GM23338 (cell line): Measurements from ENCODE around the gene HLCS. TPM values are rescaled to one million over a fixed set of nuclear protein-coding genes. Genes with fewer than 3 reads are reported as not detected.

Source experiments
- ATAC-seq: fragments of 200-7000 bp; cut with Tn5 transposase; 3 replicates; pipeline ENCODE4 v1.9.1; 2020
- DNase-seq: peaks from one replicate; pipeline ENCODE4 v3.0.0-alpha.2; 2015; ENCODE audit warnings: low spot score
- H2AFZ ChIP-seq: fragments of 200-600 bp; sonication (generic); 2 replicates; pipeline ENCODE4 v1.8.0; 2016; ENCODE audit warnings: antibody characterized with exemption, mild to moderate bottlenecking, moderate library complexity
- H3F3A ChIP-seq: fragments of 200-600 bp; sonication (generic); replicated peaks from 2 replicates; pipeline ENCODE4 v1.8.0; 2017; ENCODE audit warnings: antibody characterized with exemption, mixed run types, low read depth
- H3K27ac ChIP-seq: fragments of 200-600 bp; sonication (generic); 2 replicates; pipeline ENCODE4 v1.6.1; 2016; ENCODE audit warnings: low read depth
- H3K27me3 ChIP-seq: fragments of 200-600 bp; sonication (generic); 2 replicates; pipeline ENCODE4 v1.8.0; 2016; ENCODE audit warnings: mild to moderate bottlenecking, mixed run types, moderate library complexity; ENCODE audit not compliant: insufficient read depth
- H3K36me3 ChIP-seq: fragments of 200-600 bp; sonication (generic); 2 replicates; pipeline ENCODE4 v1.8.0; 2016; ENCODE audit warnings: mild to moderate bottlenecking; ENCODE audit not compliant: insufficient read depth
- H3K4me1 ChIP-seq: fragments of 200-600 bp; sonication (generic); 2 replicates; pipeline ENCODE4 v1.8.0; 2016; ENCODE audit warnings: mild to moderate bottlenecking, moderate library complexity; ENCODE audit not compliant: insufficient read depth
- H3K4me2 ChIP-seq: fragments of 200-600 bp; sonication (generic); 2 replicates; pipeline ENCODE4 v1.7.1; 2017; ENCODE audit warnings: mixed run types
- H3K4me3 ChIP-seq: fragments of 200-600 bp; sonication (generic); 2 replicates; pipeline ENCODE4 v1.6.1; 2016; ENCODE audit warnings: mixed run types
- H3K79me2 ChIP-seq: fragments of 200-600 bp; sonication (generic); replicated peaks from 2 replicates; pipeline ENCODE4 v1.8.0; 2017; ENCODE audit warnings: mild to moderate bottlenecking; ENCODE audit not compliant: insufficient read depth
- H3K9me2 ChIP-seq: fragments of 200-600 bp; sonication (generic); 2 replicates; pipeline ENCODE4 v1.8.0; 2017; ENCODE audit not compliant: insufficient read depth
- H4K20me1 ChIP-seq: fragments of 200-600 bp; sonication (generic); replicated peaks from 2 replicates; pipeline ENCODE4 v1.8.0; 2017; ENCODE audit warnings: mild to moderate bottlenecking; ENCODE audit not compliant: insufficient read depth
- H3K27ac Mint-ChIP-seq: 2 replicates; pipeline ENCODE4 v1.8.0; 2020; ENCODE audit warnings: inconsistent platforms, mild to moderate bottlenecking, moderate library complexity, mixed read lengths
- H3K27me3 Mint-ChIP-seq: 3 replicates; pipeline ENCODE4 v1.8.0; 2022; ENCODE audit warnings: low read depth, mild to moderate bottlenecking, moderate library complexity, mixed read lengths, inconsistent platforms; ENCODE audit not compliant: insufficient read depth, poor library complexity
- H3K36me3 Mint-ChIP-seq: 3 replicates; pipeline ENCODE4 v1.8.0; 2021; ENCODE audit warnings: low read depth, mild to moderate bottlenecking, inconsistent platforms, moderate library complexity, mixed read lengths
- H3K4me1 Mint-ChIP-seq: 3 replicates; pipeline ENCODE4 v1.8.0; 2020; ENCODE audit warnings: mild to moderate bottlenecking, inconsistent platforms, mixed read lengths
- H3K4me3 Mint-ChIP-seq: 3 replicates; pipeline ENCODE4 v1.8.0; 2021; ENCODE audit warnings: moderate library complexity, mild to moderate bottlenecking, inconsistent platforms, mixed read lengths
- H3K9me3 Mint-ChIP-seq: 3 replicates; pipeline ENCODE4 v1.8.0; 2020; ENCODE audit warnings: moderate library complexity, mild to moderate bottlenecking, inconsistent platforms, mixed read lengths
- CREB1 ChIP-seq: fragments of 250-450 bp; sonication (Bioruptor Pico); IDR thresholded peaks from 2 replicates; pipeline ENCODE4 v1.5.0; 2020; ENCODE audit warnings: low read depth, mild to moderate bottlenecking, moderate library complexity
- EZH2 ChIP-seq: fragments of 200-600 bp; sonication (generic); IDR thresholded peaks from one replicate; pipeline ENCODE4 v1.8.0; 2017; ENCODE audit warnings: antibody characterized with exemption, mild to moderate bottlenecking, low read depth; ENCODE audit not compliant: unreplicated experiment
- EZH2phosphoT487 ChIP-seq: fragments of 200-600 bp; sonication (generic); IDR thresholded peaks from one replicate; pipeline ENCODE4 v1.8.1; 2018; ENCODE audit warnings: antibody characterized with exemption; ENCODE audit not compliant: unreplicated experiment
- JUNB ChIP-seq: IDR thresholded peaks from one replicate; pipeline ENCODE4 v1.6.1; 2016; ENCODE audit warnings: antibody characterized with exemption; ENCODE audit not compliant: unreplicated experiment
- NANOG ChIP-seq: IDR thresholded peaks from 2 replicates; pipeline ENCODE4 v1.6.1; 2016; ENCODE audit warnings: antibody characterized with exemption, borderline replicate concordance
- POLR2AphosphoS5 ChIP-seq: IDR thresholded peaks from 2 replicates; pipeline ENCODE4 v1.6.1; 2016; ENCODE audit warnings: antibody characterized with exemption, low read depth
- STAT1 ChIP-seq: IDR thresholded peaks from one replicate; pipeline ENCODE4 v1.6.1; 2016; ENCODE audit warnings: antibody characterized with exemption; ENCODE audit not compliant: unreplicated experiment
- ZNF114 ChIP-seq: fragments of 250-450 bp; sonication (Bioruptor Pico); IDR thresholded peaks from 2 replicates; pipeline ENCODE4 v1.5.0; 2020; ENCODE audit warnings: mild to moderate bottlenecking, moderate library complexity
- ZNF331 ChIP-seq: fragments of 250-450 bp; sonication (Bioruptor Pico); IDR thresholded peaks from 2 replicates; pipeline ENCODE4 v1.5.0; 2020; ENCODE audit warnings: low read depth, mild to moderate bottlenecking, moderate library complexity
- polyA plus RNA-seq: library from polyadenylated mRNA; unstranded; fragments of >200 nt; fragmentation: Nextera tagmentation; extraction: Ambion mirVana; gene quantifications from 2 replicates; pipeline ENCODE4 v1.2.1, GENCODE V29; 2016
- total RNA-seq: library from RNA; depleted of rRNA; stranded (reverse); fragments of >200 nt; shearing (Covaris generic); gene quantifications from 2 replicates; pipeline ENCODE4 v1.2.3, GENCODE V29; 2014
- TF ChIP-seq, protein P1 (sequence below): IDR thresholded peaks from 2 replicates; pipeline ENCODE4 v1.6.1; 2016; ENCODE audit warnings: antibody characterized with exemption
- TF ChIP-seq, protein P2 (sequence below): fragments of 250-450 bp; sonication (Bioruptor Pico); IDR thresholded peaks from 2 replicates; pipeline ENCODE4 v1.5.0; 2020; ENCODE audit warnings: mild to moderate bottlenecking, moderate library complexity
- TF ChIP-seq, protein P3 (sequence below): IDR thresholded peaks from one replicate; pipeline ENCODE4 v1.6.1; 2018; ENCODE audit warnings: antibody characterized with exemption; ENCODE audit not compliant: unreplicated experiment
- TF ChIP-seq, protein P4 (sequence below), 2 experiments: fragments of 200-600 bp in 1 of 2; sonication (generic) in 1 of 2; conservative IDR thresholded peaks; 2 replicates each; pipeline versions ENCODE4 v1.5.1 to v1.6.1; 2016 to 2017; ENCODE audit warnings: antibody characterized with exemption in 2 of 2, low read depth in 2 of 2, mild to moderate bottlenecking in 2 of 2, moderate library complexity in 1 of 2

The HLCS gene
- total and polyA plus RNA-seq, 2 experiments from 2014 or later: 6.1 to 14.7 TPM

DNA sequence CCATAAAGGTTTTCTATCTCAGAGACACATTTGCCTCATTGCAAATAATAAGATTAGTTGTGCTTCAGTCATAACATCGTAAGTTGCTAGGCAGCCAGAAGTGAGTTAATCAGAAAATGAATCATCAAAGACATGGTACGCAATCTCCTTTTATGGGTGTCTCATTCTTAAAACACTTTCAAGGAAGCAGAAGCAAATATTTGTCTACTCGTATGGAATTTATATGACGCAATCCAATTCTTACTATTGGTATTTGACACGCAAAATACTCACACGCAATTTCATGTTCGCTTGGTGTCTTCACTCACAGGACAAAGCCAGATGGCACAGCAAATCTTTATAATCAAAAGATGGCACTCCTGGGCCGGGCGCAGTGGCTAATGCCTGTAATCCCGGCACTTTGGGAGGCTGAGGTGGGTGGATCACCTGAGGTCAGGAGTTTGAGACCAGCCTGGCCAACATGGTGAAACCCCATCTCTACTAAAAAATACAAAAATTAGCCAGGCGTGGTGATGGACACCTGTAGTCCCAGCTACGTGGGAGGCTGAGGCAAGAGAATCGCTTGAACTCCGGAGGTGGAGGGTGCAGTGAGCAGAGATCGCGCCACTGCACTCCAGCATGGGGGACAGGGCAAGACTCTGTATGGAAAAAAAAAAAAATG, 56.4 kb downstream of the HLCS start:
- Histone ChIP-seq H3F3A (no peaks in the 10 kb centered on the region), H3K79me2 (no peaks in the 10 kb centered on the region), H3K4me2 (no peak overlapping the region), H2AFZ (no peak overlapping the region), H3K27ac (no peak overlapping the region), H3K36me3 (no peaks in the 10 kb centered on the region), H3K4me1 (peaks cover 12% of the 10 kb centered on the region), H4K20me1 (no peaks in the 10 kb centered on the region), H3K4me3 (no peak overlapping the region), H3K9me2 (no peaks in the 10 kb centered on the region), H3K27me3 (no peaks in the 10 kb centered on the region)
- peaks cover 2% of the 10 kb centered on the region for H3K27me3 Mint-ChIP-seq
- DNase-seq (no peak), ATAC-seq (no peak)
- H3K4me1 Mint-ChIP-seq: peaks cover 17% of the 10 kb centered on the region
- no peaks in the 10 kb centered on the region for H3K9me3 Mint-ChIP-seq
- TF ChIP-seq, protein P1, sequence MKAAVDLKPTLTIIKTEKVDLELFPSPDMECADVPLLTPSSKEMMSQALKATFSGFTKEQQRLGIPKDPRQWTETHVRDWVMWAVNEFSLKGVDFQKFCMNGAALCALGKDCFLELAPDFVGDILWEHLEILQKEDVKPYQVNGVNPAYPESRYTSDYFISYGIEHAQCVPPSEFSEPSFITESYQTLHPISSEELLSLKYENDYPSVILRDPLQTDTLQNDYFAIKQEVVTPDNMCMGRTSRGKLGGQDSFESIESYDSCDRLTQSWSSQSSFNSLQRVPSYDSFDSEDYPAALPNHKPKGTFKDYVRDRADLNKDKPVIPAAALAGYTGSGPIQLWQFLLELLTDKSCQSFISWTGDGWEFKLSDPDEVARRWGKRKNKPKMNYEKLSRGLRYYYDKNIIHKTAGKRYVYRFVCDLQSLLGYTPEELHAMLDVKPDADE: no peak
- TF ChIP-seq, protein P2, sequence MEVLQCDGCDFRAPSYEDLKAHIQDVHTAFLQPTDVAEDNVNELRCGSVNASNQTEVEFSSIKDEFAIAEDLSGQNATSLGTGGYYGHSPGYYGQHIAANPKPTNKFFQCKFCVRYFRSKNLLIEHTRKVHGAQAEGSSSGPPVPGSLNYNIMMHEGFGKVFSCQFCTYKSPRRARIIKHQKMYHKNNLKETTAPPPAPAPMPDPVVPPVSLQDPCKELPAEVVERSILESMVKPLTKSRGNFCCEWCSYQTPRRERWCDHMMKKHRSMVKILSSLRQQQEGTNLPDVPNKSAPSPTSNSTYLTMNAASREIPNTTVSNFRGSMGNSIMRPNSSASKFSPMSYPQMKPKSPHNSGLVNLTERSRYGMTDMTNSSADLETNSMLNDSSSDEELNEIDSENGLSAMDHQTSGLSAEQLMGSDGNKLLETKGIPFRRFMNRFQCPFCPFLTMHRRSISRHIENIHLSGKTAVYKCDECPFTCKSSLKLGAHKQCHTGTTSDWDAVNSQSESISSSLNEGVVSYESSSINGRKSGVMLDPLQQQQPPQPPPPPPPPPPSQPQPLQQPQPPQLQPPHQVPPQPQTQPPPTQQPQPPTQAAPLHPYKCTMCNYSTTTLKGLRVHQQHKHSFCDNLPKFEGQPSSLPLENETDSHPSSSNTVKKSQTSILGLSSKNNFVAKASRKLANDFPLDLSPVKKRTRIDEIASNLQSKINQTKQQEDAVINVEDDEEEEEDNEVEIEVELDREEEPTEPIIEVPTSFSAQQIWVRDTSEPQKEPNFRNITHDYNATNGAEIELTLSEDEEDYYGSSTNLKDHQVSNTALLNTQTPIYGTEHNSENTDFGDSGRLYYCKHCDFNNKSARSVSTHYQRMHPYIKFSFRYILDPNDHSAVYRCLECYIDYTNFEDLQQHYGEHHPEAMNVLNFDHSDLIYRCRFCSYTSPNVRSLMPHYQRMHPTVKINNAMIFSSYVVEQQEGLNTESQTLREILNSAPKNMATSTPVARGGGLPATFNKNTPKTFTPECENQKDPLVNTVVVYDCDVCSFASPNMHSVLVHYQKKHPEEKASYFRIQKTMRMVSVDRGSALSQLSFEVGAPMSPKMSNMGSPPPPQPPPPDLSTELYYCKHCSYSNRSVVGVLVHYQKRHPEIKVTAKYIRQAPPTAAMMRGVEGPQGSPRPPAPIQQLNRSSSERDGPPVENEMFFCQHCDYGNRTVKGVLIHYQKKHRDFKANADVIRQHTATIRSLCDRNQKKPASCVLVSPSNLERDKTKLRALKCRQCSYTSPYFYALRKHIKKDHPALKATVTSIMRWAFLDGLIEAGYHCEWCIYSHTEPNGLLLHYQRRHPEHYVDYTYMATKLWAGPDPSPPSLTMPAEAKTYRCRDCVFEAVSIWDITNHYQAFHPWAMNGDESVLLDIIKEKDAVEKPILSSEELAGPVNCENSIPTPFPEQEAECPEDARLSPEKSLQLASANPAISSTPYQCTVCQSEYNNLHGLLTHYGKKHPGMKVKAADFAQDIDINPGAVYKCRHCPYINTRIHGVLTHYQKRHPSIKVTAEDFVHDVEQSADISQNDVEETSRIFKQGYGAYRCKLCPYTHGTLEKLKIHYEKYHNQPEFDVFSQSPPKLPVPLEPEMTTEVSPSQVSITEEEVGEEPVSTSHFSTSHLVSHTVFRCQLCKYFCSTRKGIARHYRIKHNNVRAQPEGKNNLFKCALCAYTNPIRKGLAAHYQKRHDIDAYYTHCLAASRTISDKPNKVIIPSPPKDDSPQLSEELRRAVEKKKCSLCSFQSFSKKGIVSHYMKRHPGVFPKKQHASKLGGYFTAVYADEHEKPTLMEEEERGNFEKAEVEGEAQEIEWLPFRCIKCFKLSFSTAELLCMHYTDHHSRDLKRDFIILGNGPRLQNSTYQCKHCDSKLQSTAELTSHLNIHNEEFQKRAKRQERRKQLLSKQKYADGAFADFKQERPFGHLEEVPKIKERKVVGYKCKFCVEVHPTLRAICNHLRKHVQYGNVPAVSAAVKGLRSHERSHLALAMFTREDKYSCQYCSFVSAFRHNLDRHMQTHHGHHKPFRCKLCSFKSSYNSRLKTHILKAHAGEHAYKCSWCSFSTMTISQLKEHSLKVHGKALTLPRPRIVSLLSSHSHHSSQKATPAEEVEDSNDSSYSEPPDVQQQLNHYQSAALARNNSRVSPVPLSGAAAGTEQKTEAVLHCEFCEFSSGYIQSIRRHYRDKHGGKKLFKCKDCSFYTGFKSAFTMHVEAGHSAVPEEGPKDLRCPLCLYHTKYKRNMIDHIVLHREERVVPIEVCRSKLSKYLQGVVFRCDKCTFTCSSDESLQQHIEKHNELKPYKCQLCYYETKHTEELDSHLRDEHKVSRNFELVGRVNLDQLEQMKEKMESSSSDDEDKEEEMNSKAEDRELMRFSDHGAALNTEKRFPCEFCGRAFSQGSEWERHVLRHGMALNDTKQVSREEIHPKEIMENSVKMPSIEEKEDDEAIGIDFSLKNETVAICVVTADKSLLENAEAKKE (CRISPR knock-in tag): no peak
- TF ChIP-seq EZH2phosphoT487 (no peak), CREB1 (CRISPR knock-in tag) (no peak), ZNF331 (no peak), STAT1 (no peak), ZNF114 (no peak), NANOG (no peak), EZH2 (no peak), JUNB (no peak), POLR2AphosphoS5 (no peak)
- TF ChIP-seq, protein P3, sequence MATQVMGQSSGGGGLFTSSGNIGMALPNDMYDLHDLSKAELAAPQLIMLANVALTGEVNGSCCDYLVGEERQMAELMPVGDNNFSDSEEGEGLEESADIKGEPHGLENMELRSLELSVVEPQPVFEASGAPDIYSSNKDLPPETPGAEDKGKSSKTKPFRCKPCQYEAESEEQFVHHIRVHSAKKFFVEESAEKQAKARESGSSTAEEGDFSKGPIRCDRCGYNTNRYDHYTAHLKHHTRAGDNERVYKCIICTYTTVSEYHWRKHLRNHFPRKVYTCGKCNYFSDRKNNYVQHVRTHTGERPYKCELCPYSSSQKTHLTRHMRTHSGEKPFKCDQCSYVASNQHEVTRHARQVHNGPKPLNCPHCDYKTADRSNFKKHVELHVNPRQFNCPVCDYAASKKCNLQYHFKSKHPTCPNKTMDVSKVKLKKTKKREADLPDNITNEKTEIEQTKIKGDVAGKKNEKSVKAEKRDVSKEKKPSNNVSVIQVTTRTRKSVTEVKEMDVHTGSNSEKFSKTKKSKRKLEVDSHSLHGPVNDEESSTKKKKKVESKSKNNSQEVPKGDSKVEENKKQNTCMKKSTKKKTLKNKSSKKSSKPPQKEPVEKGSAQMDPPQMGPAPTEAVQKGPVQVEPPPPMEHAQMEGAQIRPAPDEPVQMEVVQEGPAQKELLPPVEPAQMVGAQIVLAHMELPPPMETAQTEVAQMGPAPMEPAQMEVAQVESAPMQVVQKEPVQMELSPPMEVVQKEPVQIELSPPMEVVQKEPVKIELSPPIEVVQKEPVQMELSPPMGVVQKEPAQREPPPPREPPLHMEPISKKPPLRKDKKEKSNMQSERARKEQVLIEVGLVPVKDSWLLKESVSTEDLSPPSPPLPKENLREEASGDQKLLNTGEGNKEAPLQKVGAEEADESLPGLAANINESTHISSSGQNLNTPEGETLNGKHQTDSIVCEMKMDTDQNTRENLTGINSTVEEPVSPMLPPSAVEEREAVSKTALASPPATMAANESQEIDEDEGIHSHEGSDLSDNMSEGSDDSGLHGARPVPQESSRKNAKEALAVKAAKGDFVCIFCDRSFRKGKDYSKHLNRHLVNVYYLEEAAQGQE: no peak
- TF ChIP-seq, protein P4, sequence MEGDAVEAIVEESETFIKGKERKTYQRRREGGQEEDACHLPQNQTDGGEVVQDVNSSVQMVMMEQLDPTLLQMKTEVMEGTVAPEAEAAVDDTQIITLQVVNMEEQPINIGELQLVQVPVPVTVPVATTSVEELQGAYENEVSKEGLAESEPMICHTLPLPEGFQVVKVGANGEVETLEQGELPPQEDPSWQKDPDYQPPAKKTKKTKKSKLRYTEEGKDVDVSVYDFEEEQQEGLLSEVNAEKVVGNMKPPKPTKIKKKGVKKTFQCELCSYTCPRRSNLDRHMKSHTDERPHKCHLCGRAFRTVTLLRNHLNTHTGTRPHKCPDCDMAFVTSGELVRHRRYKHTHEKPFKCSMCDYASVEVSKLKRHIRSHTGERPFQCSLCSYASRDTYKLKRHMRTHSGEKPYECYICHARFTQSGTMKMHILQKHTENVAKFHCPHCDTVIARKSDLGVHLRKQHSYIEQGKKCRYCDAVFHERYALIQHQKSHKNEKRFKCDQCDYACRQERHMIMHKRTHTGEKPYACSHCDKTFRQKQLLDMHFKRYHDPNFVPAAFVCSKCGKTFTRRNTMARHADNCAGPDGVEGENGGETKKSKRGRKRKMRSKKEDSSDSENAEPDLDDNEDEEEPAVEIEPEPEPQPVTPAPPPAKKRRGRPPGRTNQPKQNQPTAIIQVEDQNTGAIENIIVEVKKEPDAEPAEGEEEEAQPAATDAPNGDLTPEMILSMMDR (conservative IDR thresholded peaks at IDR 0.05; ENCODE audit: low read depth in 2 of 2): no peak
- 0 out of 3 replicates have a peak, but pooled peaks cover 3% of the 10 kb centered on the region for H3K36me3 Mint-ChIP-seq
- H3K27ac Mint-ChIP-seq: no peak overlapping the region
- no peak overlapping the region for H3K4me3 Mint-ChIP-seq
